GM18907 (cell line): ENCODE measurements around the gene SYT1.

ENCODE experiments used
- ATAC-seq: cut with Tn5 transposase; IDR thresholded peaks from one replicate; pipeline ENCODE4 v1.9.1; 2021; ENCODE audit warnings: mild to moderate bottlenecking, moderate library complexity; ENCODE audit not compliant: unreplicated experiment

SYT1 gene

GRCh38 chr12:79267580-79267979 is 403.0 kb downstream of the SYT1 start:
- no peak for ATAC-seq

- peak; percentile 58 for ATAC-seq
These were observed 410.0 kb downstream of the SYT1 start for GRCh38 chr12:79274501-79275064.

GRCh38 chr12:79275631-79276030 is 411.1 kb downstream of the SYT1 start:
- no peak for ATAC-seq

- no peak for ATAC-seq
These were observed 418.8 kb downstream of the SYT1 start for GRCh38 chr12:79283364-79283763.

GRCh38 chr12:79288911-79289310 is 424.3 kb downstream of the SYT1 start:
- no peak for ATAC-seq

GRCh38 chr12:79291711-79292110 is 427.1 kb downstream of the SYT1 start:
- ATAC-seq: no peak

- no peak for ATAC-seq
These were observed 430.0 kb downstream of the SYT1 start for GRCh38 chr12:79294590-79294989.

- no peak for ATAC-seq
These were observed 431.0 kb downstream of the SYT1 start for GRCh38 chr12:79295572-79295971.

GRCh38 chr12:79296133-79296532 is 431.6 kb downstream of the SYT1 start:
- ATAC-seq: no peak

GRCh38 chr12:79296871-79297270 is 432.3 kb downstream of the SYT1 start:
- ATAC-seq: no peak

GRCh38 chr12:79298506-79298905 is 433.9 kb downstream of the SYT1 start:
- ATAC-seq: no peak

GRCh38 chr12:79299447-79300198 is 435.0 kb downstream of the SYT1 start:
- ATAC-seq: no peak

- no peak for ATAC-seq
These were observed 435.6 kb downstream of the SYT1 start for GRCh38 chr12:79300199-79300568.

GRCh38 chr12:79301181-79301580 is 436.6 kb downstream of the SYT1 start:
- ATAC-seq: no peak

GRCh38 chr12:79302162-79302814 is 437.7 kb downstream of the SYT1 start:
- ATAC-seq: no peak

- ATAC-seq: no peak
These were observed 442.8 kb downstream of the SYT1 start for GRCh38 chr12:79307340-79307739.

GRCh38 chr12:79309039-79309438 is 444.5 kb downstream of the SYT1 start:
- no peak for ATAC-seq

- no peak for ATAC-seq
These were observed 452.7 kb downstream of the SYT1 start for GRCh38 chr12:79317179-79317847.

- ATAC-seq: no peak
These were observed 458.3 kb downstream of the SYT1 start for GRCh38 chr12:79322905-79323304.

- no peak for ATAC-seq
These were observed 460.0 kb downstream of the SYT1 start for GRCh38 chr12:79324571-79324970.

- ATAC-seq: no peak
These were observed 461.6 kb downstream of the SYT1 start for GRCh38 chr12:79326222-79326621.

GRCh38 chr12:79326663-79327062 is 462.1 kb downstream of the SYT1 start:
- ATAC-seq: no peak
